ENCODE data around the gene ZKSCAN3.

- TF ChIP-seq POLR2AphosphoS5 (IDR thresholded peaks at IDR 0.05; ENCODE audit: low read depth, low read length): peak; percentile 85
- TF ChIP-seq POLR2A (IDR thresholded peaks at IDR 0.05; ENCODE audit: low read depth, low read length): peak; percentile 88
- TF ChIP-seq TAF1 (IDR thresholded peaks at IDR 0.05; ENCODE audit: borderline replicate concordance, low read depth, low read length): peak; percentile 70; the same call in 1 of the 2 replicates
Measured at GRCh38 chr6:28335564-28336283, 14.0 kb upstream of the ZKSCAN3 start, which contains the start of gene ZSCAN31.

All from GM12892 (cell line).